Chondrocyte (in vitro differentiated cells): ENCODE data around the gene GDPD5. TPM values are rescaled to one million over a fixed set of nuclear protein-coding genes. Genes with fewer than 3 reads are reported as not detected.

Experiments used
- DNase-seq: peaks from one replicate; pipeline ENCODE4 v3.0.0; 2021; ENCODE audit warnings: mixed read lengths, low spot score
- H3K27ac Mint-ChIP-seq: one replicate; pipeline ENCODE4 v1.8.0; 2021; ENCODE audit warnings: mild to moderate bottlenecking, moderate library complexity, mixed read lengths; ENCODE audit not compliant: unreplicated experiment
- H3K27me3 Mint-ChIP-seq: 2 replicates; pipeline ENCODE4 v1.8.0; 2021; ENCODE audit warnings: low read depth, mixed read lengths
- H3K36me3 Mint-ChIP-seq: 2 replicates; pipeline ENCODE4 v1.8.0; 2021; ENCODE audit warnings: low read depth, mixed read lengths
- H3K4me1 Mint-ChIP-seq: 2 replicates; pipeline ENCODE4 v1.8.0; 2021; ENCODE audit warnings: low read depth, mild to moderate bottlenecking, mixed read lengths
- H3K4me3 Mint-ChIP-seq: one replicate; pipeline ENCODE4 v1.8.0; 2021; ENCODE audit warnings: mild to moderate bottlenecking, moderate library complexity, mixed read lengths; ENCODE audit not compliant: unreplicated experiment
- H3K9me3 Mint-ChIP-seq: 2 replicates; pipeline ENCODE4 v1.8.0; 2021; ENCODE audit warnings: low read depth, mixed read lengths
- CTCF ChIP-seq: fragments of 200-600 bp; sonication (generic); IDR thresholded peaks from 2 replicates; pipeline ENCODE4 v1.5.0; 2021; ENCODE audit warnings: antibody characterized with exemption, mild to moderate bottlenecking, moderate library complexity
- total RNA-seq: library from RNA; stranded (reverse); gene quantifications from 3 replicates; pipeline ENCODE4 v1.2.1, GENCODE V29; 2021

Gene GDPD5
- total RNA-seq, 1 donor from 2014 or later = 12.6 TPM

GRCh38 chr11:75473684-75474083 lies 52.1 kb downstream of the GDPD5 start:
- Mint-ChIP-seq H3K9me3 (no peaks in the 10 kb centered on the region), H3K36me3 (no peaks in the 10 kb centered on the region), H3K27ac (no peak overlapping the region), H3K27me3 (no peaks in the 10 kb centered on the region), H3K4me1 (peaks cover 26% of the 10 kb centered on the region), H3K4me3 (no peak overlapping the region)
- DNase-seq = no peak
- no peak for TF ChIP-seq CTCF

GRCh38 chr11:75472081-75472732 lies 53.5 kb downstream of the GDPD5 start:
- no peak for TF ChIP-seq CTCF
- no peaks in the 10 kb centered on the region for H3K27me3 Mint-ChIP-seq
- no peaks in the 10 kb centered on the region for H3K36me3 Mint-ChIP-seq
- DNase-seq = no peak
- no peak overlapping the region for H3K4me3 Mint-ChIP-seq
- H3K4me1 Mint-ChIP-seq = peaks cover 26% of the 10 kb centered on the region
- no peaks in the 10 kb centered on the region for H3K9me3 Mint-ChIP-seq
- no peak overlapping the region for H3K27ac Mint-ChIP-seq

- DNase-seq = no peak
- no peak overlapping the region for H3K4me3 Mint-ChIP-seq
- no peaks in the 10 kb centered on the region for H3K9me3 Mint-ChIP-seq
- peaks cover 20% of the 10 kb centered on the region for H3K4me1 Mint-ChIP-seq
- no peak overlapping the region for H3K27ac Mint-ChIP-seq
- no peaks in the 10 kb centered on the region for H3K27me3 Mint-ChIP-seq
- H3K36me3 Mint-ChIP-seq = no peaks in the 10 kb centered on the region
- no peak for TF ChIP-seq CTCF
These were observed 54.4 kb downstream of the GDPD5 start for GRCh38 chr11:75471176-75471973.

GRCh38 chr11:75470476-75471080 lies 55.2 kb downstream of the GDPD5 start:
- H3K27ac Mint-ChIP-seq = no peak overlapping the region
- H3K4me3 Mint-ChIP-seq = no peak overlapping the region
- no peaks in the 10 kb centered on the region for H3K9me3 Mint-ChIP-seq
- H3K27me3 Mint-ChIP-seq = no peaks in the 10 kb centered on the region
- H3K4me1 Mint-ChIP-seq = peaks cover 21% of the 10 kb centered on the region
- H3K36me3 Mint-ChIP-seq = no peaks in the 10 kb centered on the region
- DNase-seq = no peak
- TF ChIP-seq CTCF = no peak

- no peak for DNase-seq
- Mint-ChIP-seq H3K27me3 (no peaks in the 10 kb centered on the region), H3K36me3 (no peaks in the 10 kb centered on the region), H3K27ac (no peak overlapping the region), H3K4me3 (no peak overlapping the region), H3K9me3 (no peaks in the 10 kb centered on the region), H3K4me1 (peaks cover 16% of the 10 kb centered on the region)
- TF ChIP-seq CTCF = no peak
These were observed 55.8 kb downstream of the GDPD5 start for GRCh38 chr11:75469785-75470405.
